ACC112 (cell line): ENCODE results near the gene PPIC.
"Not testable (repeated sequence)": the region's sequence is repeated elsewhere in the genome, so short reads cannot be mapped to it uniquely, and the experiment has no call there.

Experiments used
- H2AFZ ChIP-seq: fragments of 200-600 bp; sonication (generic); one replicate; pipeline ENCODE4 v1.6.0; 2017; ENCODE audit warnings: antibody characterized with exemption, low read length; ENCODE audit not compliant: unreplicated experiment
- H3K27ac ChIP-seq: fragments of 200-600 bp; sonication (generic); 2 replicates; pipeline ENCODE4 v1.5.1; 2014; ENCODE audit warnings: low read depth, mild to moderate bottlenecking, antibody characterized with exemption, low read length, moderate library complexity
- H3K27me3 ChIP-seq: fragments of 200-600 bp; sonication (generic); 2 replicates; pipeline ENCODE4 v1.6.1; 2014; ENCODE audit warnings: mild to moderate bottlenecking, antibody characterized with exemption, low read length, moderate library complexity, mixed read lengths; ENCODE audit not compliant: insufficient read depth
- H3K36me3 ChIP-seq: fragments of 200-600 bp; sonication (generic); 2 replicates; pipeline ENCODE4 v1.6.1; 2016; ENCODE audit warnings: mild to moderate bottlenecking, antibody characterized with exemption, low read length, moderate library complexity, mixed read lengths; ENCODE audit not compliant: insufficient read depth
- H3K4me1 ChIP-seq: fragments of 200-600 bp; sonication (generic); one replicate; pipeline ENCODE4 v1.6.1; 2016; ENCODE audit warnings: low read length, mixed read lengths; ENCODE audit not compliant: insufficient read depth, unreplicated experiment, control insufficient read depth
- H3K4me3 ChIP-seq: fragments of 200-600 bp; sonication (generic); 2 replicates; pipeline ENCODE4 v1.5.1; 2014; ENCODE audit warnings: mild to moderate bottlenecking, low read depth, low read length
- H3K79me2 ChIP-seq: fragments of 200-600 bp; sonication (generic); one replicate; pipeline ENCODE4 v1.6.0; 2016; ENCODE audit warnings: low read length; ENCODE audit not compliant: control insufficient read depth, unreplicated experiment, insufficient read depth

The PPIC gene

GRCh38 chr5:122982376-122982775 lies 54.1 kb downstream of the PPIC start:
- Histone ChIP-seq H3K4me1 (no peaks in the 10 kb centered on the region), H3K27ac (no peak overlapping the region), H3K36me3 (no peaks in the 10 kb centered on the region; the same call in 1 of the 2 replicates), H3K4me3 (no peak overlapping the region), H2AFZ (no peak overlapping the region), H3K27me3 (no peaks in the 10 kb centered on the region), H3K79me2 (no peaks in the 10 kb centered on the region)

GRCh38 chr5:122981846-122982245 lies 54.7 kb downstream of the PPIC start:
- no peaks in the 10 kb centered on the region for H3K4me1 ChIP-seq
- no peaks in the 10 kb centered on the region; the same call in 1 of the 2 replicates for H3K36me3 ChIP-seq
- no peak overlapping the region for H3K27ac ChIP-seq
- no peaks in the 10 kb centered on the region for H3K79me2 ChIP-seq
- no peaks in the 10 kb centered on the region for H3K27me3 ChIP-seq
- no peak overlapping the region for H2AFZ ChIP-seq
- no peak overlapping the region for H3K4me3 ChIP-seq

GRCh38 chr5:122978644-122979297 lies 57.8 kb downstream of the PPIC start:
- Histone ChIP-seq H3K27ac (no peak overlapping the region), H3K36me3 (no peaks in the 10 kb centered on the region; the same call in 1 of the 2 replicates)

GRCh38 chr5:122978068-122978467 lies 58.5 kb downstream of the PPIC start:
- Histone ChIP-seq H3K27ac (no peak overlapping the region), H3K36me3 (no peaks in the 10 kb centered on the region; the same call in 1 of the 2 replicates), H3K79me2 (no peaks in the 10 kb centered on the region), H3K27me3 (no peaks in the 10 kb centered on the region), H3K4me1 (no peaks in the 10 kb centered on the region), H3K4me3 (no peak overlapping the region), H2AFZ (no peak overlapping the region)

More at GRCh38 chr5:122978644-122979297, 57.8 kb downstream of the PPIC start:
- Histone ChIP-seq H2AFZ (no peak overlapping the region), H3K79me2 (no peaks in the 10 kb centered on the region), H3K4me3 (no peak overlapping the region), H3K27me3 (no peaks in the 10 kb centered on the region), H3K4me1 (no peaks in the 10 kb centered on the region)

DNA sequence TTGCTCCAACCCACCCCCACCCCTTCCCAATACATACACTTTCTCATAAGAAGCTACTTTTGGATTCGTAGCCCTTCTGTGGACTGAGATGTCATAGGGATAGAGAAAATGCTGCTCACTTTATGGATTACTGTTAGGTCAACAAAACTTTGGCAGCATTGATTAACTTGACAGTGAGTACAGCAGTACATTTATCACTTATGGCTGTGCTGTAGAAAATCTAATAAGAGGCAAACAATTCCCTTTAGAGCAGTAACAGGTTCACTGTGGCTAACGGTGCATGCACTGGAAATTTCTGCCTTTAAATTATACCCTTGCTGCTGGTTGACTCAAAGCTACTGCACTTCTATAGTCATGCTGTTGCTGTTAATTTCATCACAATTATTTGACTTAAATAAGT lies 59.2 kb downstream of the PPIC start:
- Histone ChIP-seq H3K79me2 (no peaks in the 10 kb centered on the region), H3K27ac (no peak overlapping the region), H3K36me3 (no peaks in the 10 kb centered on the region; the same call in 1 of the 2 replicates), H3K27me3 (no peaks in the 10 kb centered on the region), H3K4me3 (no peak overlapping the region), H2AFZ (no peak overlapping the region), H3K4me1 (no peaks in the 10 kb centered on the region)

GRCh38 chr5:122974251-122974650 lies 62.3 kb downstream of the PPIC start:
- H3K36me3 ChIP-seq, H3K4me3 ChIP-seq, H2AFZ ChIP-seq, H3K79me2 ChIP-seq, H3K27ac ChIP-seq, H3K4me1 ChIP-seq, H3K27me3 ChIP-seq: not testable (repeated sequence)

GRCh38 chr5:122973759-122974158 lies 62.8 kb downstream of the PPIC start:
- H3K27ac ChIP-seq, H3K4me1 ChIP-seq, H3K4me3 ChIP-seq, H2AFZ ChIP-seq, H3K36me3 ChIP-seq, H3K27me3 ChIP-seq, H3K79me2 ChIP-seq: not testable (repeated sequence)
